ENCODE measurements around the gene PDE5A. TPM values are rescaled to one million over a fixed set of nuclear protein-coding genes. Genes with fewer than 3 reads are reported as not detected.

PDE5A gene
- total and polyA plus RNA-seq, 3 donors from 2014 or later = 18.4 to 25.3 (median 21.4) TPM

GRCh38 chr4:119501740-119502139, 126.9 kb downstream of the PDE5A start:
- Histone ChIP-seq H3K9me3 (no peaks in the 10 kb centered on the region), H3K36me3 (ENCODE audit: low read depth, missing control alignments) (no peaks in the 10 kb centered on the region), H3K4me1 (peaks cover 14% of the 10 kb centered on the region), H3K27ac (no peak overlapping the region), H3K27me3 (no peaks in the 10 kb centered on the region), H3K4me3 (no peak overlapping the region)
- TF ChIP-seq POLR2A (IDR thresholded peaks at IDR 0.05) (no peak), CTCF (IDR thresholded peaks at IDR 0.05) (no peak)
- DNase-seq = no peak
- 74 to 79% methylated on average over 2 of the region's 2 CpGs for WGBS, 2 donors
- intact Hi-C loops (cut with DNase I; ENCODE audit: low total_unique reads) = no loop called here

GRCh38 chr4:119498527-119498926, 130.1 kb downstream of the PDE5A start:
- no peaks in the 10 kb centered on the region for H3K27me3 ChIP-seq
- intact Hi-C loops (cut with DNase I; ENCODE audit: low total_unique reads) = no loop called here
- H3K4me3 ChIP-seq = no peak overlapping the region
- no peaks in the 10 kb centered on the region for H3K36me3 ChIP-seq (ENCODE audit: low read depth, missing control alignments)
- 36 to 50% methylated on average over 3 of the region's 3 CpGs for WGBS, 2 donors
- peak overlapping the region; percentile 74 for H3K27ac ChIP-seq
- TF ChIP-seq POLR2A (IDR thresholded peaks at IDR 0.05) (no peak), CTCF (IDR thresholded peaks at IDR 0.05) (no peak)
- H3K4me1 ChIP-seq = peaks cover 14% of the 10 kb centered on the region
- no peaks in the 10 kb centered on the region for H3K9me3 ChIP-seq
- DNase-seq = peak; percentile 72

- no peaks in the 10 kb centered on the region for H3K9me3 ChIP-seq
- no peak overlapping the region for H3K4me3 ChIP-seq
- TF ChIP-seq CTCF (IDR thresholded peaks at IDR 0.05) (no peak), POLR2A (IDR thresholded peaks at IDR 0.05) (no peak)
- peaks cover 13% of the 10 kb centered on the region for H3K4me1 ChIP-seq
- no peaks in the 10 kb centered on the region for H3K27me3 ChIP-seq
- no peak for DNase-seq
- no peak overlapping the region for H3K27ac ChIP-seq
- no peaks in the 10 kb centered on the region for H3K36me3 ChIP-seq (ENCODE audit: low read depth, missing control alignments)
- WGBS, 2 donors = 89 to 97% methylated on average over 1 of the region's 1 CpG
- intact Hi-C loops (cut with DNase I; ENCODE audit: low total_unique reads) = no loop called here
Measured at GRCh38 chr4:119493886-119494285, 134.7 kb downstream of the PDE5A start.

GRCh38 chr4:119493419-119493818, 135.2 kb downstream of the PDE5A start:
- TF ChIP-seq POLR2A (IDR thresholded peaks at IDR 0.05) (no peak), CTCF (IDR thresholded peaks at IDR 0.05) (no peak)
- H3K27ac ChIP-seq = no peak overlapping the region
- no peak for DNase-seq
- no peak overlapping the region for H3K4me3 ChIP-seq
- no peaks in the 10 kb centered on the region for H3K27me3 ChIP-seq
- no peaks in the 10 kb centered on the region for H3K9me3 ChIP-seq
- H3K4me1 ChIP-seq = peaks cover 8% of the 10 kb centered on the region
- no peaks in the 10 kb centered on the region for H3K36me3 ChIP-seq (ENCODE audit: low read depth, missing control alignments)
- intact Hi-C loops (cut with DNase I; ENCODE audit: low total_unique reads) = no loop called here
- WGBS, 2 donors = 92 to 94% methylated on average over 1 of the region's 1 CpG

GRCh38 chr4:119490335-119490734, 138.3 kb downstream of the PDE5A start:
- Histone ChIP-seq H3K27me3 (no peaks in the 10 kb centered on the region), H3K36me3 (ENCODE audit: low read depth, missing control alignments) (no peaks in the 10 kb centered on the region), H3K4me3 (no peak overlapping the region), H3K4me1 (no peaks in the 10 kb centered on the region), H3K9me3 (no peaks in the 10 kb centered on the region), H3K27ac (no peak overlapping the region)
- 51 to 72% methylated on average over 3 of the region's 3 CpGs for WGBS, 2 donors
- intact Hi-C loops (cut with DNase I; ENCODE audit: low total_unique reads) = no loop called here
- TF ChIP-seq CTCF (IDR thresholded peaks at IDR 0.05) (no peak), POLR2A (IDR thresholded peaks at IDR 0.05) (no peak)
- no peak for DNase-seq

Data from testis (tissue), 3 donors.